AG04450 (cell line): ENCODE measurements around the gene FAF1. TPM values are rescaled to one million over a fixed set of nuclear protein-coding genes. Genes with fewer than 3 reads are reported as not detected.

ENCODE experiments used
- CTCF ChIA-PET: fragments of 300-600, 350-600 bp; formaldehyde crosslinking; extraction: SDS; loops from one replicate; lab custom pipeline; 2022; ENCODE audit warnings: antibody characterized with exemption, inconsistent platforms; lab: Charles Lee
- POLR2A ChIA-PET: fragments of 350-600 bp; formaldehyde crosslinking; extraction: SDS; loops from one replicate; lab custom pipeline; 2021; ENCODE audit warnings: antibody characterized with exemption, inconsistent platforms; lab: Yijun Ruan, JAX
- DNase-seq: peaks from one replicate; pipeline ENCODE4 v3.0.0-alpha.2; 2011; ENCODE audit warnings: low read depth, low spot score
- H3K27ac ChIP-seq: one replicate; pipeline ENCODE4 v1.5.1; 2012; ENCODE audit warnings: low read depth, low read length, control low read depth
- H3K27me3 ChIP-seq: one replicate; pipeline ENCODE4 v1.6.0; 2012; ENCODE audit warnings: low read length; ENCODE audit not compliant: control insufficient read depth, insufficient read depth
- H3K4me3 ChIP-seq: 2 replicates; pipeline ENCODE4 v1.5.1; 2011; ENCODE audit warnings: mild to moderate bottlenecking, low read depth, low read length, control low read depth
- H3K9me3 ChIP-seq: 2 replicates; pipeline ENCODE4 v1.5.1; 2012; ENCODE audit warnings: low read length; ENCODE audit not compliant: control insufficient read depth, insufficient read depth
- CTCF ChIP-seq: IDR thresholded peaks from 2 replicates; pipeline ENCODE4 v1.5.1; 2011; ENCODE audit warnings: low read depth, low read length, control low read depth, inconsistent platforms
- polyA plus RNA-seq: library from polyadenylated mRNA; depleted of rRNA; stranded (reverse); fragments of >200 nt; gene quantifications from 2 replicates; pipeline ENCODE4 v1.2.3, GENCODE V29; 2011

FAF1 gene
- polyA plus RNA-seq, 1 experiment = 37.9 TPM

- ChIA-PET CTCF (interaction anchor here (0.6 kb wide), 1 partner anchor 22 kb away, joined by 3 read pairs; no protein-coding TSS in a partner anchor), POLR2A (no interaction called here)
- H3K27me3 ChIP-seq = no peaks in the 10 kb centered on the region
- no peak for TF ChIP-seq CTCF
- DNase-seq = no peak
- H3K4me3 ChIP-seq = no peak overlapping the region
- H3K9me3 ChIP-seq = no peaks in the 10 kb centered on the region
- no peak overlapping the region for H3K27ac ChIP-seq
Observed at GRCh38 chr1:50476800-50477199, 483.3 kb downstream of the FAF1 start.

- no peaks in the 10 kb centered on the region for H3K27me3 ChIP-seq
- H3K9me3 ChIP-seq = no peaks in the 10 kb centered on the region
- H3K4me3 ChIP-seq = no peak overlapping the region
- POLR2A ChIA-PET = no interaction called here
- DNase-seq = no peak
- no peak overlapping the region for H3K27ac ChIP-seq
- CTCF ChIA-PET = interaction anchor here (1.3 kb wide), 1 partner anchor 260 kb away, joined by 3 read pairs; no protein-coding TSS in a partner anchor
- no peak for TF ChIP-seq CTCF
Observed at GRCh38 chr1:50474859-50475809, 484.9 kb downstream of the FAF1 start.

GRCh38 chr1:50473513-50473912 lies 486.6 kb downstream of the FAF1 start:
- H3K9me3 ChIP-seq = no peaks in the 10 kb centered on the region
- H3K4me3 ChIP-seq = no peak overlapping the region
- ChIA-PET POLR2A (no interaction called here), CTCF (no interaction called here)
- no peak for TF ChIP-seq CTCF
- no peaks in the 10 kb centered on the region for H3K27me3 ChIP-seq
- no peak for DNase-seq
- no peak overlapping the region for H3K27ac ChIP-seq

GRCh38 chr1:50471967-50472366 lies 488.1 kb downstream of the FAF1 start:
- H3K4me3 ChIP-seq = no peak overlapping the region
- ChIA-PET POLR2A (no interaction called here), CTCF (no interaction called here)
- H3K9me3 ChIP-seq = no peaks in the 10 kb centered on the region
- DNase-seq = no peak
- TF ChIP-seq CTCF = no peak
- no peak overlapping the region for H3K27ac ChIP-seq
- H3K27me3 ChIP-seq = no peaks in the 10 kb centered on the region

GRCh38 chr1:50462964-50463363 lies 497.1 kb downstream of the FAF1 start:
- no peaks in the 10 kb centered on the region for H3K9me3 ChIP-seq
- H3K27me3 ChIP-seq = no peaks in the 10 kb centered on the region
- no peak overlapping the region for H3K4me3 ChIP-seq
- POLR2A ChIA-PET = interaction anchor here (0.6 kb wide), 1 partner anchor 36 kb away, joined by 12 read pairs; no protein-coding TSS in a partner anchor
- no peak for TF ChIP-seq CTCF
- H3K27ac ChIP-seq = no peak overlapping the region
- CTCF ChIA-PET = interaction anchor here (1.3 kb wide), 1 partner anchor 241 kb away, joined by 3 read pairs; no protein-coding TSS in a partner anchor
- no peak for DNase-seq
